PC-9 (cell line): ENCODE data around the gene ARHGAP42. TPM values are rescaled to one million over a fixed set of nuclear protein-coding genes. Genes with fewer than 3 reads are reported as not detected.

Experiments
- BruUV-seq: library from RNA; stranded (reverse); fragments of 400-500 nt; replicated peaks from 2 replicates; lab custom pipeline; 2021; lab: Mats Ljungman, UMichigan
- CTCF ChIA-PET: fragments of 300-600 bp; sonication (Branson Sonifier 250); formaldehyde crosslinking; loops from one replicate; lab custom pipeline; 2022; ENCODE audit warnings: antibody characterized with exemption; lab: Charles Lee
- POLR2A ChIA-PET: fragments of 300-600 bp; sonication (Branson Sonifier 250); formaldehyde crosslinking; loops from one replicate; lab custom pipeline; 2022; ENCODE audit warnings: antibody characterized with exemption; ENCODE audit not compliant: unreplicated experiment; lab: Charles Lee
- DNase-seq, 2 experiments: peaks; one replicate each; pipeline versions ENCODE4 v3.0.0 to v3.0.0-alpha.2; 2015 to 2022; ENCODE audit warnings: mixed read lengths in 1 of 2
- H2AFZ ChIP-seq: fragments of 200-600 bp; sonication (generic); 2 replicates; pipeline ENCODE4 v1.8.1; 2017; ENCODE audit warnings: antibody characterized with exemption
- H3F3A ChIP-seq: fragments of 200-600 bp; sonication (generic); 2 replicates; pipeline ENCODE4 v1.8.1; 2017; ENCODE audit warnings: antibody characterized with exemption, mild to moderate bottlenecking, low read depth; ENCODE audit not compliant: insufficient read depth
- H3K27ac ChIP-seq: fragments of 200-600 bp; sonication (generic); 2 replicates; pipeline ENCODE4 v1.6.1; 2016; ENCODE audit warnings: mixed run types
- H3K27me3 ChIP-seq: fragments of 200-600 bp; sonication (generic); 2 replicates; pipeline ENCODE4 v1.6.1; 2016; ENCODE audit warnings: low read depth, mixed run types; ENCODE audit not compliant: insufficient read depth
- H3K36me3 ChIP-seq: fragments of 200-600 bp; sonication (generic); 2 replicates; pipeline ENCODE4 v1.6.1; 2016; ENCODE audit warnings: low read depth, mixed run types
- H3K4me1 ChIP-seq: fragments of 200-600 bp; sonication (generic); replicated peaks from 2 replicates; pipeline ENCODE4 v1.6.1; 2016; ENCODE audit warnings: mixed run types; ENCODE audit not compliant: insufficient read depth
- H3K4me2 ChIP-seq: fragments of 200-600 bp; sonication (generic); 2 replicates; pipeline ENCODE4 v1.6.1; 2017; ENCODE audit warnings: mixed run types
- H3K4me3 ChIP-seq: fragments of 200-600 bp; sonication (generic); 2 replicates; pipeline ENCODE4 v1.6.1; 2016; ENCODE audit warnings: mixed run types
- H3K79me2 ChIP-seq: fragments of 200-600 bp; sonication (generic); 2 replicates; pipeline ENCODE4 v1.6.1; 2017; ENCODE audit warnings: low read depth, mixed run types
- H3K9me2 ChIP-seq: fragments of 200-600 bp; sonication (generic); 2 replicates; pipeline ENCODE4 v1.8.1; 2017; ENCODE audit warnings: mild to moderate bottlenecking; ENCODE audit not compliant: insufficient read depth
- H3K9me3 ChIP-seq: fragments of 200-600 bp; sonication (generic); 2 replicates; pipeline ENCODE4 v1.8.1; 2016; ENCODE audit warnings: low read depth; ENCODE audit not compliant: insufficient read depth
- H4K20me1 ChIP-seq: fragments of 200-600 bp; sonication (generic); 2 replicates; pipeline ENCODE4 v1.8.1; 2017; ENCODE audit not compliant: insufficient read depth
- EZH2 ChIP-seq: fragments of 200-600 bp; sonication (generic); IDR thresholded peaks from 2 replicates; pipeline ENCODE4 v1.8.0; 2017; ENCODE audit warnings: antibody characterized with exemption, low read depth
- intact Hi-C: fragments of 100-400 bp; cut with micrococcal nuclease; formaldehyde crosslinking; loops from one replicate; pipeline ENCODE4 v1.10.0; 2022; ENCODE audit not compliant: unreplicated experiment
- total RNA-seq: library from RNA; stranded (reverse); gene quantifications from 2 replicates; pipeline ENCODE4 v1.2.3, GENCODE V29; 2021
- TF ChIP-seq, protein P1 (sequence below): fragments of 200-600 bp; sonication (generic); conservative IDR thresholded peaks from 2 replicates; pipeline ENCODE4 v1.6.1; 2017; ENCODE audit warnings: mixed run types, antibody characterized with exemption, mild to moderate bottlenecking, moderate library complexity

Gene ARHGAP42
- total RNA-seq, 1 experiment from 2014 or later: 12.8 TPM

DNA sequence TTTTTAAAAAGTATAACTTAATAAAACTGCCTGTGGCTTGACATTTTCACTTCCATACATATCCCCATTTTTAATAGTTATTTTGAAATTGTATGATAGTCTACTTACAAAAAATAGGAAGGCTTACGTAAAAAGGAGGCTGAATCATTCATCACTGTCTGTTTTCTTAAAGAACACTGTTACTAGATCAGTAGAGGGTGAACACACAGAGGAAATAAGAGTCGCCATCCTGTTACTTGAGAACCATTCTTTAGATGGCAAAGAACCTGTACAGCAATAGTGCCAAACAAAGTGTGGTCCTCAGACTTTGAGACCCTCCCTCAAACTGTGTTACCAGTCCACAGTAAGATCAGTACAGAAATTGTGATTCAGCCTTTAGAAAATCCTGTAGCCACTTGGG is 261.8 kb downstream of the ARHGAP42 start:
- Histone ChIP-seq H3K36me3 (no peaks in the 10 kb centered on the region), H3K4me2 (no peak overlapping the region)

DNA sequence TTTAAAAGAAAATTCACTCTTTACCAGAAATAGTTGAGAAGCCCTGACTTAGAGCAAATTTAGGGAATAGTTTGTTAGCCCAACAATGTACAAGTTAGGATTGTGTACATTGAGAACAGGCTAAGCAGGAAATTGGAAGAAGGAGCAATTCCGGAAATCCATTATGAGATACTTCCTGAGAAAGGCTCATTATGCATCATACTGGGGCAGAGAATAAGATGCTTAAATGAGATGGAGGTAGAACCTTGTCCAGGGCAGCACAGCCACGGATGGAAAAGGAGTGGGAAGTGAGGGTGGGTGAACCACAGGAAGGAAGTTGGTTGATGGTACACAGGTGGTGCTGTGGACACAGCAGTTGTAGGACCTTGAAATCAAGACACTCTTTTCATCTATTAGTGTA is 262.4 kb downstream of the ARHGAP42 start:
- Histone ChIP-seq H3K9me3 (no peaks in the 10 kb centered on the region), H3K79me2 (no peaks in the 10 kb centered on the region), H3F3A (no peaks in the 10 kb centered on the region; the same call in 1 of the 2 replicates), H4K20me1 (no peaks in the 10 kb centered on the region), H3K4me3 (no peak overlapping the region), H3K9me2 (no peaks in the 10 kb centered on the region), H3K4me2 (no peak overlapping the region), H3K27me3 (no peaks in the 10 kb centered on the region), H2AFZ (no peak overlapping the region), H3K27ac (no peak overlapping the region), H3K4me1 (no peaks in the 10 kb centered on the region), H3K36me3 (no peaks in the 10 kb centered on the region)
- no peak for TF ChIP-seq EZH2
- TF ChIP-seq, protein P1, sequence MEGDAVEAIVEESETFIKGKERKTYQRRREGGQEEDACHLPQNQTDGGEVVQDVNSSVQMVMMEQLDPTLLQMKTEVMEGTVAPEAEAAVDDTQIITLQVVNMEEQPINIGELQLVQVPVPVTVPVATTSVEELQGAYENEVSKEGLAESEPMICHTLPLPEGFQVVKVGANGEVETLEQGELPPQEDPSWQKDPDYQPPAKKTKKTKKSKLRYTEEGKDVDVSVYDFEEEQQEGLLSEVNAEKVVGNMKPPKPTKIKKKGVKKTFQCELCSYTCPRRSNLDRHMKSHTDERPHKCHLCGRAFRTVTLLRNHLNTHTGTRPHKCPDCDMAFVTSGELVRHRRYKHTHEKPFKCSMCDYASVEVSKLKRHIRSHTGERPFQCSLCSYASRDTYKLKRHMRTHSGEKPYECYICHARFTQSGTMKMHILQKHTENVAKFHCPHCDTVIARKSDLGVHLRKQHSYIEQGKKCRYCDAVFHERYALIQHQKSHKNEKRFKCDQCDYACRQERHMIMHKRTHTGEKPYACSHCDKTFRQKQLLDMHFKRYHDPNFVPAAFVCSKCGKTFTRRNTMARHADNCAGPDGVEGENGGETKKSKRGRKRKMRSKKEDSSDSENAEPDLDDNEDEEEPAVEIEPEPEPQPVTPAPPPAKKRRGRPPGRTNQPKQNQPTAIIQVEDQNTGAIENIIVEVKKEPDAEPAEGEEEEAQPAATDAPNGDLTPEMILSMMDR: no peak
- CTCF ChIA-PET: no interaction called here
- intact Hi-C loops: no loop called here
- BruUV-seq: no TSS peak
- DNase-seq: no peak
- POLR2A ChIA-PET: no interaction called here

More for the DNA sequence above, 261.8 kb downstream of the ARHGAP42 start:
- H4K20me1 ChIP-seq: no peaks in the 10 kb centered on the region
- H3K9me3 ChIP-seq: no peaks in the 10 kb centered on the region
- no peaks in the 10 kb centered on the region for H3K9me2 ChIP-seq
- BruUV-seq: no TSS peak
- CTCF ChIA-PET: no interaction called here
- DNase-seq: no peak
- no peak for TF ChIP-seq EZH2
- TF ChIP-seq, protein P1: no peak
- no peak overlapping the region for H3K4me3 ChIP-seq
- no peak overlapping the region for H3K27ac ChIP-seq
- H3K4me1 ChIP-seq: no peaks in the 10 kb centered on the region
- H3K27me3 ChIP-seq: no peaks in the 10 kb centered on the region
- no peak overlapping the region for H2AFZ ChIP-seq
- POLR2A ChIA-PET: no interaction called here
- H3K79me2 ChIP-seq: no peaks in the 10 kb centered on the region
- intact Hi-C loops: no loop called here
- no peaks in the 10 kb centered on the region; the same call in 1 of the 2 replicates for H3F3A ChIP-seq

DNA sequence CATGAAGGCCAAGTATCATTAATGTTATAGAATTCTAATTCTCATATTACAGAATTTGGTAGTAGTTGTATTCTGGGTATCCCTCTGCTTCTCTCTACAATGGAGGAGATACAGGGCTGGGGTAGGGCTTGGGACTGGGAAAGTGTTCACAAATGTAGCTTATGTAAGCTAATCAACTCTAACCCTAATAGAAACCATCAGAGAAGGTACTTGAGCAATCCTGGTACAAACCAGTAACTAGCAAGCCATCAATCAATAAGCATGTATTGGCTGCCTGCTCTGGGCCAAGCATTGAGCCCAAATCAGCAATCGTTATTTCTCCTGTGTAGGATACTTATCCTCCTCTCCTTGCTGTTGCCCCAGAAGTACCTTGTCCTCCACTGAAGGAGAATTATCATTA is 268.2 kb downstream of the ARHGAP42 start:
- Histone ChIP-seq H3K36me3 (no peaks in the 10 kb centered on the region), H3K4me2 (no peak overlapping the region), H3K9me2 (no peaks in the 10 kb centered on the region), H3K27me3 (no peaks in the 10 kb centered on the region), H4K20me1 (no peaks in the 10 kb centered on the region), H3F3A (no peaks in the 10 kb centered on the region), H3K4me3 (no peak overlapping the region), H3K79me2 (no peaks in the 10 kb centered on the region), H3K9me3 (no peaks in the 10 kb centered on the region), H3K4me1 (no peaks in the 10 kb centered on the region), H3K27ac (no peak overlapping the region), H2AFZ (no peak overlapping the region)
- DNase-seq: no peak
- ChIA-PET POLR2A (no interaction called here), CTCF (no interaction called here)
- no TSS peak for BruUV-seq
- TF ChIP-seq EZH2: no peak
- TF ChIP-seq, protein P1: no peak
- intact Hi-C loops: no loop called here
